Right renal pelvis (tissue), 4 donors: ENCODE data around the gene ALPL. TPM values are rescaled to one million over a fixed set of nuclear protein-coding genes. Genes with fewer than 3 reads are reported as not detected.
"Not testable (repeated sequence)": the region's sequence is repeated elsewhere in the genome, so short reads cannot be mapped to it uniquely, and the experiment has no call there.

Experiments used
- DNase-seq, 4 donors: peaks; one replicate each; pipeline ENCODE4 v3.0.0-alpha.2; 2013; ENCODE audit warnings: low read depth in 4 of 4, low spot score in 3 of 4, missing footprints in 1 of 4
- polyA plus RNA-seq, 4 donors: library from polyadenylated mRNA; unstranded; fragments of 120-200 nt; gene quantifications; one replicate each; pipeline ENCODE4 v1.2.1, GENCODE V29; 2013; ENCODE audit not compliant: insufficient read length in 4 of 4

ALPL gene
- polyA plus RNA-seq, 4 donors: 27.9 to 59.4 (median 33.8) TPM

GRCh38 chr1:21553116-21553926, 44.1 kb downstream of the ALPL start:
- DNase-seq: no peak

DNA sequence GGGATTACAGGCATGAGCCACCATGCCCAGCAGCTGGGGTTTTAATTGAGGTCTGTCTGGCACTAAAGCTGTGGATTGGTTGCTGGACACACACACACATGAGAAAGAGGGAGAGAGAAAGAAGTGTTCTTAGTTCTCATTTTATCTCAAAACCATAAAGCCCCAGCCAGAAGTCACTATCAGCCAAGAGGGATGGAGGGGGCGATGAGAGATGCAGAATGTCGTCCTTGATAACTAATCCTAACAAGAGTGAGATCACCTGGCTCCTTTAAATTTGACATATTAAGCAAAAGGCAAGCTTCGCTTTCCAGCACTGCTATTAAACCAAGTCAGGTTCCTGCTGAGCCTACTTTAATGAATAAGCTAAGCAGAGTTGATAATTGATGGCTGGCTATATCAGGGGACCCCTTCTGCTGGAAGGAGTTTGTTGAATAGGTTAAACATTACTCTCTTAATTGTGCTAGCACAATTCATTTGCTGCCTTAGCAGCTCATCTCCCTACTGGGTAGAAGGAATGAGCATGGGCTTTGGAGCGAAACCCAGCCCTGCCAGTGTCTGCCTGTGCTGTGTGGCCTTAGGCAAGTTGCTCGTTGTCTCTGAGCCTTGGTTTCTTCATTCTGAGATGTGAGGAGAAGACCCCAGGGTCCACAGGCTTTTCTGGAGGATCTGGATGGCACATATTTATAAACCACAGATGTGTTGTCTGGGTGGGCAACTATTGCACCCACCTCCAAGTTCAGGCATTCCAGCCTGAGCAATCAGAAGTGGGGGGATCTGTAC, 50.8 kb downstream of the ALPL start:
- peak in 1 of 4 donors; percentile 42 for DNase-seq

- DNase-seq: no peak
These were observed 51.9 kb downstream of the ALPL start for GRCh38 chr1:21560916-21561638.

DNA sequence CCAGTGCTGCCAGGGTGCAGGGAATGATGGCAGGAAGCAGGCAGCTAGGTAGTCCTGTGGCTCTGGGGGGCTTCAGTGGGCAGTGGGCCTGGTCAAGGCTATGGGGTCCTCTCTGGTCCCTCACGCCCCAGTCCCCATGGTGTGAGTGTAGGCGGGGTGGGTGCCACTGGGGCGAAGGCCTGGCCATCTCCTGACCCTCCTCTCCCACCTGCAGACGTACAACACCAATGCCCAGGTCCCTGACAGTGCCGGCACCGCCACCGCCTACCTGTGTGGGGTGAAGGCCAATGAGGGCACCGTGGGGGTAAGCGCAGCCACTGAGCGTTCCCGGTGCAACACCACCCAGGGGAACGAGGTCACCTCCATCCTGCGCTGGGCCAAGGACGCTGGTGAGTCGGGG, 53.7 kb downstream of the ALPL start:
- DNase-seq: no peak

DNA sequence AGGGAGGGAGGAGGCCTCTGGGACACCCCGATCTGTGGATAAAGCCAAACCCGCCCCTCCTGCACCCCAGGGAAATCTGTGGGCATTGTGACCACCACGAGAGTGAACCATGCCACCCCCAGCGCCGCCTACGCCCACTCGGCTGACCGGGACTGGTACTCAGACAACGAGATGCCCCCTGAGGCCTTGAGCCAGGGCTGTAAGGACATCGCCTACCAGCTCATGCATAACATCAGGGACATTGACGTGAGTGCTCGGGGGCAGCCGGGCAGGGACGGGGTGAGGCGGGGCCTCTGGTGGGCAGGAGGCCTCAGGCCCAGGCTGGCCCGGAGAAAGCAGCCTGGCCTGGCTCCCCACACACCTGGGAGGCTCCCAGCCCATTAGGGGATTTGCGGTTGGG, 54.7 kb downstream of the ALPL start:
- no peak for DNase-seq

- no peak for DNase-seq
These were observed 55.4 kb downstream of the ALPL start for GRCh38 chr1:21564521-21565095.

GRCh38 chr1:21565285-21565684, 56.1 kb downstream of the ALPL start:
- no peak for DNase-seq

- DNase-seq: not testable (repeated sequence)
These were observed 57.1 kb downstream of the ALPL start for GRCh38 chr1:21566361-21566760.

DNA sequence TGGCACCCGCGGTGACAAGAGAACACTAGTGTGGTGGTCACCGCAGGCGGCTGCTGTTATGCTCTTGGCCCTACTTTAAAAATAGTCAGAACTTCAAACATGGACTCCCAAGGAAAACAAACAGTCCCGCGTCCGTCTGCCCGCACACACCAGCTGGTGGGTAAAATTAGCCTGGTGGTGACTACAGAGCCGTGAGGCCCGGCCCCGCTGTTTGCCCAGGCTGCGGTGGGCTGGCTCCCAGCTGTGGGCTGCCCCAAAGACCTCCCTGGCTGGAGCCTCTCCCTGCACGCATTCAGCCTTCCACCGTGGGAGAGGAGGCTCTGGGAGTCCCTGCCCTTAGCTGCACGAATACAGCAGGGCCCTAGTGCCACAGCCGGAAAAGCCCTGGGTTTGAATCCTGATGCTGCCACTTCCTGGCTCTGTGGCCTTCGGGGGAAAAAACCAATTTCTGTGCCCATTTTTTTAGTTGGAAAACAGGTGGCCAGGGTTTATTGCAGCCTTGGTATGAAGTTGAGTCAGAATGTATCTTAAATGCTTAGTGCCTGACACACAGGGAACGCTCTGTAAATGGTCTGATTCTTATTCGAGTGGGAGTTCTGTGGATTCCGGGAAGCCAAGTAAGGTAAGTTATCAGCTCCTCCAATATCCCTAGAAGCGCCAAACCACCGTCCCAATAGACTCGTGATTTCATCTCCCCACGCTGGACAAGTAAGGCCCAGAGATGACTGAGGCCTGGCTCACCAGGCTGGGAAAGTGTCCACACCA, 58.2 kb downstream of the ALPL start:
- no peak for DNase-seq

DNA sequence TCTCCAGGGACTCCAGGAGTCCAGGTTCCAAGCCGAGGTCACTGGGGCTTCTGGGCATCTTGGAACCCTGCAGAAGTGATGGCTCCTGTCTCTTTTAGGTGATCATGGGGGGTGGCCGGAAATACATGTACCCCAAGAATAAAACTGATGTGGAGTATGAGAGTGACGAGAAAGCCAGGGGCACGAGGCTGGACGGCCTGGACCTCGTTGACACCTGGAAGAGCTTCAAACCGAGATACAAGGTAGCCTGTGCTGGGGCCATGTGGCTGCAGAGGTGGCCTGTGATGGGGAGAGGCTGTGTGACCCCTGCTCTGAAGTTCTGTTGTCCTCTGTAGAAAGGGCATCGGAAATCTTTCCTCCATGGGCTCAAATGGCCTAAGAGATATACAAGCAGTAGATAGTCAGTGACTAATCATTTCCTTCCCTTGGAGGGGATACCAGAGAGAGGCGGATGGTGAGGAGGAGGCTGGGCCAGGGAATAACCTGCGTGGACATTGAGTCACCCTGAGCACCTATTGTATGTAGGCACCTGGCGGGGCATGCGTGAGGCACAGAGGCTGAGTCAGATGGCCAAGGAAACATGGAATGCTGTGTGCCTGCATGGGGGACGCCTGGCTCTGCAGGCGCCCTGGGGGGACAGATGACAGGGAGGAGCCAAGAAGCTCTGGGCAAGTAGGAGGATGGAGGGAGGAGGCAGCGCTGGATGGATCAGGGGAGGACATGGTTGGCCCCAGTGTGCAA, 59.0 kb downstream of the ALPL start:
- no peak for DNase-seq

DNA sequence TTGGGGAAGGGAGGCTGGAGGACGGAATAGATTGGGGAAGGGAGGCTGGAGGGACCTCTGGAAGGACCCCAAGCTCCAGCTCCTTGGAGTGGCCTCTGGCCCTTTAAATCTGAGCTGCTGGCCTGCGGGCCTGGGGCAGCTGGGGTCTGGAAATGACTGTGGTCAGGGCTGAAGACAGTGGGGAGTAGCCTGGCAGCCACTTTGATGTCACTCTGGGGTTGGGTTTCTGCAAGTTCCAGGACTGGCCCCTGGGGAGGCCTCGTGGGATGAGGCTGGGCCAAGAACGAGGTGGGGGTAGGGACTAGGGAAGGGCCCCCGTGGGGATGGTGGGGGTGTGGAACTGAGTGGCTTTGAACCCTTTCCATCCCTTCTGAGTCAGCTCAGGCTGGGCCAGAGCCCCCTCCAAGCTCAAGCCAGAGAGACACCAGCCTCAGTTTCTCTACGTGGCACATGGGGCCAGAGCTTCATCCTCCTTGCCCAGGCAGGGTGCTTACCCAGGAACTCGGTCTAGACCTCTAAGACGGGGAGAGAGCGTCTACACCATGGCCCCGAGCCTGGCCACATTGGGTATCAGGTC, 59.7 kb downstream of the ALPL start:
- no peak for DNase-seq

- DNase-seq: no peak
These were observed 60.8 kb downstream of the ALPL start for GRCh38 chr1:21569820-21570527.

DNA sequence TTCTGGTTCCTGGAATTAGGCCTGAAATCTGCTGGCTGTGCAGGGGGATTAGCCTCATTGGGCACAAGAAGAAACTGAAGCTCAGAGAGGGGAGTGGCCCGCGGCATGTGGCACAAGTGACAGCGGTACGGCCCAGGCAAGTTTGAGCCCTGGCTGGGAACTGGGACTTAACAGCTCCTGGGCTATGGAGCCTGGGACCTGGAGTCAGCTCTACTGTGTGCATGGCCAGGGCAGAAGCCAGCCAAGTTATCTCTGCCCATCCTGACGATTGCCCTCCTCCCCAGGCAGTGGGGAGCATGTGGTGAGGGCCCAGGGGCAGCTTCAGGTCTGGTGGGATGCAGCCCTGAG, 61.3 kb downstream of the ALPL start:
- DNase-seq: no peak

DNA sequence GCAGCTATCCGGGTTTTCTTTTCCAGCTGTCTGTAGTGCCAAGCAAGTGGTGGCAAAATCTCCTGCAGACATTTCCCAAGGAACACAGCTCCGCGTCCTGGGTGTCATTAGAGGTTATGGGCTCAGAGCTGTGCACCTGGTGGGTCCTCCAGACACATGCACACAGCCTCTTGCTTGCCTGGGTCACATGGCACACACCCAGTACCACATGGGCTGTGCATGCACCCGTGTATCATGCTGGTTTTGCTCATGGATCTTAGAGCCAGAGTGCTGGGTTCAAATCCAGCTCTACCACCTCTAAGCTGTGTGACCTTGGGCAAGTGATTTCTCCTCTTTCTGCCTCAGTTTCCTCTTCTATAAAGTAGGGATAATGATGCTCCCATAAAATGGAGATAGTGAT, 61.7 kb downstream of the ALPL start:
- DNase-seq: no peak

DNA sequence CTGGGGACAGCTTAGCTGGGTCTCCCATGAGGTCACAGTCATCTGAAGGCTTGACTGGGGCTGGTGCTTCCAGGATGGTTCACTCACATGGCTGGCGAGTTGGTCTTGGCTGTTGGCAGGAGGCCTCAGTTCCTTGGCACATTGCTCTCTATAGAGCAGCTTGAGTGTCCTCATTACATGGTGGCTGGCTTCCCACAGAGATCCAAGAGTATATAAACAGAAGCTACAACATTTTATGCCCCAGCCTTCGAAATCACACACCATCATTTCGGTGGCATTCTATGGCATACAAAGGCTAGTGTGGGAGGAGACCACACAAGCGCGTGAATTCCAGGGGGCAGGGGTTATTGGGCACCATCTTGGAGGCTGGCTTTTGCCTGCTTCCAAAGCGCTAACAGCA, 63.0 kb downstream of the ALPL start:
- no peak for DNase-seq

DNA sequence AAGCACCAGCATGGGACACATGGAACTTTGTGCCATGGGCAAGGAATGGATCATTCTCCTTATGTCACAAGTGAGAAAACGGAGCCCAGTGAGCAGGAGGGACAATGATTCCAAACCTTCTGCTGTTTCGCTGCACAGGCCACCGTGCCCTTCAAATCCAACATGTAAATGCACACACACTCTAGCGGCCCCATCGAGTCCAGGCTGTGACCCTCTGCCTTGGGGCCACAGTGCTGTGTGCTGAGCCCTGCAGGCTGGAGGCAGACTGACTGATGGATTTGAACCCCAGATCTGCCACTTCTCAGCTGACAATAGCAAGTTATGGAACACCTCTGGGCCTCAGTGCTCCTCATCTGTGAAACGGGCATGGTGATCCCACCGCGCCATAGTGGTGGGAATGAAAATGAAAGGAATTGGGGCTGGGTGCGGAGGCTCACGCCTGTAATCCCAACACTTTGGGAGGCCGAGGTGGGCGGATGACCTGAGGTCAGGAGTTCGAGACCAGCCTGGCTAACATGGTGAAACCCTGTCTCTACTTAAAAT, 63.6 kb downstream of the ALPL start:
- no peak for DNase-seq

DNA sequence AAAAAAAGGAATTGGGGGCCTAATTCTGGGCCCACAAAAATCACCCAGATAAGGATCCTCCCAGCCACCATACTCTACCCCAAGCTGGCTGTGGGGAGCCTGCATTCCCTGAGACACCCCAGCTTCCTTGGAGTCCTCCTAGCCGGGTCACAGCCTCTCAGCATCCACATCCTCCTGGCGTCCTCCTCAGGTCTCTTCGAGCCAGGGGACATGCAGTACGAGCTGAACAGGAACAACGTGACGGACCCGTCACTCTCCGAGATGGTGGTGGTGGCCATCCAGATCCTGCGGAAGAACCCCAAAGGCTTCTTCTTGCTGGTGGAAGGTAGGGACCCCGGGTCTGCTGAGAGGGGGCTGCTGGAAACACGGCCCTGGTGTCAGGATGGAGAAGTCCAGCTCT, 64.3 kb downstream of the ALPL start:
- DNase-seq: no peak

DNA sequence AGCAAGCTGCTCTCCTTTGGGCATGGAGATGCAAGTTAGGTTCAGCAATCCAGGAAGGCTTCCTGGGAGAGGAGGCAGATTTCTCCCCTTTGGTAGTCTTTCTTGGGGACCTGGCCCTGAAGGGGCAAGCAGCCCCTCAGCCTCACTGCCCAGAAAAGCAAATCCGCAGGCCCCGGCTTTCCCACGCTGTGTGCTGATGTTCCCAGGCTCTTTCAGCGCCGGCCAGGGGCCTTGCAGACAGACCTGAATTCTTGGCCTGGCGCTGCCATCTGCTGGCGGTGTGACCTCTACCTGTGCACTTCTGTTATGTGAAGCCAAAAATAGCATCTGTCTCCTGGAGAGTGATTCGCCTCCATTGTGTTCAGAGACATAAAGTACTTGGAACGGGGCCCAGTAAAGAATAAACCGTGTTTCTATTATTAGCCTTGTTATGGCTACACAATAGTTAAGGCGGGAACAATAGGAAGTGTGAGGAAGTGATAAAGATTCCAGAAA, 64.8 kb downstream of the ALPL start:
- DNase-seq: peak in 3 of 4 donors; percentile 37 to 58 (median 57)
